A172 (cell line): ENCODE data around the gene NOL7. TPM values are rescaled to one million over a fixed set of nuclear protein-coding genes. Genes with fewer than 3 reads are reported as not detected.
A peak's percentile ranks its signal among the peaks of the same experiment; 100 is the strongest.

Source experiments
- DNase-seq: peaks from one replicate; pipeline ENCODE4 v3.0.0-alpha.2; 2015; ENCODE audit warnings: low spot score
- total RNA-seq: library from RNA; depleted of rRNA; stranded (reverse); fragments of >200 nt; shearing (Covaris generic); gene quantifications from 2 replicates; pipeline ENCODE4 v1.2.3, GENCODE V29; 2014; rRNA removed

Gene NOL7
- total RNA-seq, 1 experiment from 2014 or later, result 164 TPM

DNA sequence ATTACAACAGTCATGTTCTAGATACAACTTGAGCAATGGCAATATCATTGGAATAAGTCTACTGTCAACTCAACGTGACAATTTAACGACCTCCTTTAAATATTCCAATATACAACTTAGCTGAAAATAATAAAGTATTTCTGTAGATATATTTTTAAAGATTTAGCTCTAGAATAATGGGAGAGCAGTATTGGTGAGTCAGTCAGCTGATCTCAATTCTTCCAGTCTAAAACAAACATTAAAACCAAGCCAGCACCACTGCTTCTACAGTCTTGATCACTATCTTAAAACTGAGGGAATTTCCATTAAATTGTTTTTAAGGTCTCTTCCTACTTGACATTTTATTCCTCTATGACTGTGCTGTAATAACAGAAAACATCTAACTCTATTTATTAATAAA lies 38.2 kb downstream of the NOL7 start:
- DNase-seq, result no peak

DNA sequence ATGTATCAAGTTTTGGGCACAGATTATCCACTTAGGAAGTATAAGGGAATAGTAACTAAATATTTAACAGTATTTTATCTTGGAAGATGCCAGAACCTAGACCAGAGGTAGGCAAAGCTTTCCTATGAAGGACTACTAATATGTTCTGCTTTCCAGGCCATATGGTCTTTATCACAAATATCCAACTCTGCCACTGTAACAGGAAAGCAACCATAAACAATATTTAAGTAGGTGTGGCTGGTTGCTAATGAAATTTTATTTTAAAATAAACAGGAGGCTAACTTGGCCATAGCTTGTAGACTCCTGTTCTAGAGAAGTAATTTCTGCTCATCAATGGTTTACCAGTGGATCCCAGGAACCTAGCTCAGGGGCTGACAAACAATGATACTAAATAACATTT lies 39.4 kb downstream of the NOL7 start:
- no peak for DNase-seq

- DNase-seq, result no peak
Measured at GRCh38 chr6:13655700-13656099, 40.6 kb downstream of the NOL7 start.

DNA sequence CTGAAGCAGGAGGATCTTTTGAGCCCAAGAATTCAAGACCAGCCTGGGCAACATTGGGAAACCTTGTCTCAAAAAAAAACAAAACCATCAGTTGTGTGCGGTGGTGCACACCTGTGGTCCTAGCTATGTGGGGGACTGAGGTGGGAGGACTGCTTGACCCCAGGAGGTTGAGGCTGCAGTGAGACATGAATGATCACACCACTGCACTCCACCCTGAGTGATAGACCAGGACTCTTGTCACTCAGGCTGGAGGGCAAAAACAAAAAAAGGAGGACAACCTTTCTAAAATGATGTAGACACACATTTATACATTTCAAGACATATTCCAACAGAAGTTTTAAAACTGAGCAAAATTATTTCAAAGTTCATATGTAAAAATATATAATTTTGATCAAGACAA lies 45.1 kb downstream of the NOL7 start:
- no peak for DNase-seq

DNA sequence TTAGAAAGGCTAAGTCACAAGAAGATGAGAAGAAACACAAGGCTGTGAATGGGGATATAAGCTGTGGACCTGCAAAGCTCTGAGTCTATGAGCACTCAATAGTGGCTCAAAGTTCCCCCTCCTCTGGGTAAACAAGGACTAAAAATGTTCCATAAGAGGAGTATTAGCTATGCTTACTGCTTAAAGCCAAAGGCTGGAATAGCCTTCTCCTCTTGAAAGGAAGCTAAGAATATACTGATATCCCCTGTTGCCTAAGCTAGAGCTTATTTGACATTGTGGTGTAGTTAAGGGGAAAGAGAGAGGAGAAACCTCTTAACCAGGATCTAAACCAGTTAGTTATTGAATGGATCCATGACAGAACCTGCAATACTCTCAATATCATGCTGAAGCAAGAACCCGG lies 45.8 kb downstream of the NOL7 start:
- DNase-seq, result no peak

DNA sequence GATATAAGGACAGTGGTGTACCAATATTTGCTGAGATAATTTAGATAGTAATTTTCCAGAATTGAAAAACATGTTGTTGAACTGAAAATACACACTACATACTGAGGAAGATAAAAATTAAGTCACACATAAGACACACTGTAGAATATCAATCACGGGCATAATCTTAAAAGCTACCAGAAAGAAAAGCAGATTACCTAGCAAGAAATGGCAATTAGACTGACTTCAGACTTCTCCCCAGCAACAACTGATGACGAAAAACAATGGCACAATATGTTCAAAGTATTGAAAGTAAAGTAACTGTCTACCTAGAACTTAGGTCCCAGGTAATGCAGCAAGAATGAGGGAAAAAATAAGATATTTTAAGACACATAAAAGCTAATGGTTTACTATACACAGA lies 46.5 kb downstream of the NOL7 start:
- DNase-seq, result no peak

DNA sequence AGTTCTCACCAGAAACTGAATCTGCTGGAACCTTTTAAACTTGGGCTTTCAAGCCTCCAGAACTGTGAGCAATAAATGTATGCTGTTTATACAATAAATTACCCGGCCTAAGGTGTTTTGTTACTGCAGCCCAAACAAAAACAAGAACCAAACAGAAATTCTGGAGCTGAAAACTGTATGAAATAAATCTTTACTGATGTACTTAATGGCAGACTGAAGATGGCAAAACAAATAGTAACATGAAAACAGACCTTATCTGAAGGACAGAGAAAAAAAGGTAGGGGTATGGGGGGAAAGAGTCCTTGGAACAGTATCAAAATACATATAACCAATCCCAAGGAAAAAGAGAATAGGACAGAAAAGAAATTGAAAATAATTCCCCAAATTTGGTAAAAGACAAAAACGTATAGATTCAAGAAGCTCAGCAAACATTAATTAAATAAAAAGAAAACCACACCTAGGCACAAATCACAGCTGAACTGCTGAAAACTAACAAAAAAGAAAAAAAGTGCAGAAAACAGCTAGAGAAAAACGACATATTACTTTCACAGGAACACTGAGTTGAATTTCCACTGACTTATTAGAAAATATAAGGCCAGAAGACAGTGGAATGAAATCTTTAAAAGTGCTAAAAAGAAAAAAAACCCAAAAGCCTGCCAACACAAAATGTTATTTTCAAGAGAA lies 47.7 kb downstream of the NOL7 start:
- no peak for DNase-seq

DNA sequence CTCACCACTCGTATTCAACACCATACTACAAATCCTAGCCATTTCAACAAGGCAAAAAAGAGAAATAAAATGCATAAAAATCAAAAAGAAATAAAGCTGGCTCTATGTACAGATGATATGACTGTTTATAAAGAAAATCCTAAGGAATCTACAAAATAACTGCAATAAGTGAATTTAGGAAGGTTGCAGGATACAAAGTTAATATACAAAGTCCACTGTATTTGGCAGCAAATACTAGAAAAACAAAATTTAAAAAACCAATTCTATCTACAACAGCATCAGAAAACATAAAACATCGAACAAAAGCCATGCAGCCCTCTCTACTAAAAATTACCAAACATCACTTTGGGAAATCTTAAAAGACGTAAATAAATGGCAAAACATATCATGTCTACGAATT lies 48.9 kb downstream of the NOL7 start:
- no peak for DNase-seq

DNA sequence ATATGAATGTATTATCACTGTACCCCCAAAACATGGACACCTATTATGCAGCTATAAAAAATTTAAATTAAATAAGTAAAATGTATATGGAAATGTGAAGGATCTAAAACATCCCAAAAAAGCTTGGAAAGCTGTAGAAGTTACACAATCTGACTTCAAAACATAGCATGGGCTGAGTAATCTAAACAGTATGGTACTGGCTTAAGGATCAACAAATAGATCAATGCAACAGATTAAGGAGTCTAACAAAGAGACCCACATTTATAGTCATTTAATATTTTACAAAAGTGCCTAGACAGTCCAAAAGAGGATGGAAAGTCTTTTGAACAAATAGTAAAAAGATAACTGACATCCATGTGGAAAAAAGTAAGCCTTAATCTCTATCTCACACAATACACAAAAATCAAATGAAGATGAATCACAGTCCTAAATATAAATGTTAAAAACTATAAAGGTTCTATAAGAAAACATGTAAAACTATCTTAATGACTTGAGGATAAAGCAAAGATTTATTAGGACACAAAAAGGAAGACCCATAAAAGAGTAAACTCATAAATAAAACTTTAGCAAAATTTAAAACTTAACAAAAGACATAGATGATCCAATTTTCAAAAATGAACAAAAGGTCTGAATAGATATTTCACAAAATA lies 49.7 kb downstream of the NOL7 start:
- no peak for DNase-seq

GRCh38 chr6:13666194-13667105 lies 51.3 kb downstream of the NOL7 start:
- peak; percentile 18 for DNase-seq

- DNase-seq, result no peak
Measured at GRCh38 chr6:13667655-13668054, 52.5 kb downstream of the NOL7 start.

DNA sequence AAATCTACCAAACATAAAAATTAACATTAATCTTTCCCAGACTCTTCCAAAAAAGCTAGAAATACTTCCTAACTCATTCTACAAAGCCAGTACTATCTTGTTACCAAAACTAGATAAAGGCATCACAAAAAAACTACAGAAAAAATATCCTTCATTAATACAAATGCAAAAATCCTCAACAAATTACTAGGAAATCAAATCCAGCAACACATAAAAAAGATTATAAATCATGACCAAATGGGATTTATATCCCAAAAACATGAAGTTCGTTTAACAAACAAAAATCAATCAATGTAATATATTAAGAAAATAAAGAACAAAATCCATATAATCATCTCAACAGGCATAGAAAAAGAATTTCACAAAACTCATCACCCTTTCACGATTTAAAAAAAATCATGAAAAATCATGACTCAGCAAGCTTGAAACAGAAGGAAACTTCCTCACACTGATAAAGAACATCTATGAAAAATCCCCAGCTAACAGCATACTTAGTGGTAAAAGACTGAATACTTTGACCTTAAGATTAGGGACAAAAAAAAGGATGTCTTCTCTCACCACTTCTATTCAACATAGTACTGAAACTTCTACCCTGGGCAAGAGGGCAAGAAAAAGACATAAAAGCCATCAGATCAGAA lies 53.3 kb downstream of the NOL7 start:
- peak; percentile 9 for DNase-seq

GRCh38 chr6:13669476-13669875 lies 54.3 kb downstream of the NOL7 start:
- DNase-seq, result no peak

Other genes starting within 250 kb of the NOL7 start
- 2.5 and 3.3 TPM in 2 replicates for gene GFOD1, start 127.7 kb upstream of the NOL7 start, total RNA-seq
- gene SIRT5, start 40.7 kb upstream of the NOL7 start, total RNA-seq, result 7.0 and 9.2 TPM in 2 replicates
- gene RANBP9, start 96.5 kb downstream of the NOL7 start, total RNA-seq, result 21.8 and 24.6 TPM in 2 replicates
- 13.9 and 18.7 TPM in 2 replicates for gene MCUR1, start 199.2 kb downstream of the NOL7 start, total RNA-seq